A549 (cell line): ENCODE data around the gene RNF13. TPM values are rescaled to one million over a fixed set of nuclear protein-coding genes. Genes with fewer than 3 reads are reported as not detected.

Experiments used
- ATAC-seq, 2 experiments: fragments of 200-7000 bp in 1 of 2; fragments of >200 bp in 1 of 2; cut with Nextera tagmentation in 1 of 2; cut with Tn5 transposase in 1 of 2; 3 replicates each; pipeline versions ENCODE4 v1.8.0 to v1.9.1; 2018 to 2020; ENCODE audit warnings: mild to moderate bottlenecking in 1 of 2, moderate library complexity in 1 of 2
- CTCF ChIA-PET: fragments of 300-600 bp; sonication (Branson Sonifier 250); formaldehyde crosslinking; extraction: SDS; loops from one replicate; lab custom pipeline; 2021; ENCODE audit warnings: antibody characterized with exemption, inconsistent platforms; lab: Yijun Ruan, JAX
- POLR2A ChIA-PET: fragments of 350-600 bp; formaldehyde crosslinking; extraction: SDS; loops from one replicate; lab custom pipeline; 2021; ENCODE audit warnings: antibody characterized with exemption, inconsistent platforms; lab: Yijun Ruan, JAX
- DNase-seq, 2 experiments: peaks; one replicate each; pipeline versions ENCODE4 v3.0.0 to v3.0.0-alpha.2; 2011 to 2016; ENCODE audit warnings: low read depth in 1 of 2, low spot score in 1 of 2
- FAIRE-seq: peaks from 2 replicates; lab custom pipeline; 2011; peaks lifted over from hg19 to GRCh38; lab: Jason Lieb, UNC
- H3K27ac ChIP-seq, 2 experiments: fragments of >200 bp; sonication (Bioruptor Twin); formaldehyde crosslinking; 3 replicates each; pipeline ENCODE4 v1.5.1; 2016 to 2017
- H3K4me1 ChIP-seq: fragments of >200 bp; sonication (Bioruptor Twin); formaldehyde crosslinking; 3 replicates; pipeline ENCODE4 v1.6.1; 2016
- H3K4me2 ChIP-seq: fragments of >200 bp; sonication (Bioruptor Twin); formaldehyde crosslinking; 3 replicates; pipeline ENCODE4 v1.6.1; 2016
- H3K4me3 ChIP-seq: fragments of >200 bp; sonication (Bioruptor Twin); formaldehyde crosslinking; 3 replicates; pipeline ENCODE4 v1.5.1; 2016
- H3K9me3 ChIP-seq: fragments of >200 bp; sonication (Bioruptor Twin); formaldehyde crosslinking; 3 replicates; pipeline ENCODE4 v1.6.1; 2016
- BCL3 ChIP-seq: fragments of >200 bp; sonication (Bioruptor Twin); formaldehyde crosslinking; IDR thresholded peaks from 3 replicates; pipeline ENCODE4 v1.6.1; 2016
- CEBPB ChIP-seq, 2 experiments: fragments of >200 bp in 1 of 2; sonication (Bioruptor Twin) in 1 of 2; formaldehyde crosslinking in 1 of 2; IDR thresholded peaks; 2 replicates each; pipeline ENCODE4 v1.6.1; 2012 to 2016
- CHD2 ChIP-seq: fragments of 150-350 bp; IDR thresholded peaks from 2 replicates; pipeline ENCODE4 v1.6.1; 2014; ENCODE audit warnings: low read length; ENCODE audit not compliant: partially characterized antibody
- FOSB ChIP-seq: fragments of 250-450 bp; sonication (Bioruptor Pico); IDR thresholded peaks from 2 replicates; pipeline ENCODE4 v1.5.0; 2020; ENCODE audit warnings: mild to moderate bottlenecking, moderate library complexity
- FOSL2 ChIP-seq, 2 experiments: fragments of 450-650 bp in 1 of 2; fragments of >200 bp in 1 of 2; sonication (Bioruptor Twin) in 1 of 2; formaldehyde crosslinking; IDR thresholded peaks; 2 replicates each; pipeline versions ENCODE4 v1.5.0 to v1.6.1; 2016 to 2020; ENCODE audit warnings: mild to moderate bottlenecking in 1 of 2, moderate library complexity in 1 of 2
- FOXS1 ChIP-seq: fragments of 250-450 bp; sonication (Bioruptor Pico); IDR thresholded peaks from 2 replicates; pipeline ENCODE4 v1.5.0; 2020; ENCODE audit warnings: mild to moderate bottlenecking, moderate library complexity
- HDAC2 ChIP-seq: fragments of 200-600 bp; sonication (generic); IDR thresholded peaks from 2 replicates; pipeline ENCODE4 v1.6.1; 2016
- HMGXB4 ChIP-seq: fragments of 250-450 bp; sonication (Bioruptor Pico); IDR thresholded peaks from 2 replicates; pipeline ENCODE4 v1.5.0; 2021; ENCODE audit warnings: mild to moderate bottlenecking, moderate library complexity, borderline replicate concordance
- HOXB5 ChIP-seq: fragments of 250-450 bp; sonication (Bioruptor Pico); IDR thresholded peaks from 2 replicates; pipeline ENCODE4 v1.5.0; 2020; ENCODE audit warnings: mild to moderate bottlenecking, moderate library complexity
- KDM1A ChIP-seq: fragments of 200-600 bp; sonication (generic); IDR thresholded peaks from 2 replicates; pipeline ENCODE4 v1.6.1; 2016; ENCODE audit warnings: low read depth, mild to moderate bottlenecking
- NFE2L2 ChIP-seq: fragments of 150-350 bp; conservative IDR thresholded peaks from 2 replicates; pipeline ENCODE4 v1.6.1; 2014; ENCODE audit warnings: low read length
- NR3C1 ChIP-seq: fragments of >200 bp; sonication (Bioruptor Twin); formaldehyde crosslinking; IDR thresholded peaks from 3 replicates; pipeline ENCODE4 v1.6.1; 2017
- PHF8 ChIP-seq: fragments of 200-600 bp; sonication (generic); IDR thresholded peaks from 2 replicates; pipeline ENCODE4 v1.6.1; 2016; ENCODE audit warnings: low read depth, mild to moderate bottlenecking, antibody characterized with exemption, moderate library complexity, borderline replicate concordance
- POLR2A ChIP-seq: IDR thresholded peaks from 2 replicates; pipeline ENCODE4 v1.6.1; 2012; ENCODE audit warnings: mild to moderate bottlenecking, low read length
- POLR2AphosphoS2 ChIP-seq: conservative IDR thresholded peaks from 2 replicates; pipeline ENCODE4 v1.6.1; 2012; ENCODE audit warnings: low read length, improper control_type of control experiment, inconsistent platforms
- RAD21 ChIP-seq, 2 experiments: fragments of >200 bp in 1 of 2; sonication (Bioruptor Twin) in 1 of 2; formaldehyde crosslinking in 1 of 2; IDR thresholded peaks in 1 of 2; conservative IDR thresholded peaks in 1 of 2; 2 replicates in 1 of 2; 3 replicates in 1 of 2; pipeline ENCODE4 v1.6.1; 2012 to 2018; ENCODE audit warnings: inconsistent platforms in 1 of 2
- REST ChIP-seq: fragments of 200-600 bp; sonication (generic); IDR thresholded peaks from 2 replicates; pipeline ENCODE4 v1.6.1; 2016; ENCODE audit warnings: antibody characterized with exemption, mild to moderate bottlenecking, moderate library complexity
- RFX5 ChIP-seq: fragments of 450-650 bp; IDR thresholded peaks from 2 replicates; pipeline ENCODE4 v1.7.1; 2014; ENCODE audit warnings: antibody characterized with exemption, mild to moderate bottlenecking, moderate library complexity
- SMC3 ChIP-seq: fragments of >200 bp; sonication (Bioruptor Twin); formaldehyde crosslinking; IDR thresholded peaks from 3 replicates; pipeline ENCODE4 v1.6.1; 2018; ENCODE audit warnings: inconsistent platforms
- SREBF2 ChIP-seq: fragments of 450-650 bp; IDR thresholded peaks from 2 replicates; pipeline ENCODE4 v1.6.1; 2014; ENCODE audit warnings: mild to moderate bottlenecking, moderate library complexity
- ZFP36 ChIP-seq: fragments of 450-650 bp; IDR thresholded peaks from 2 replicates; pipeline ENCODE4 v1.6.1; 2014; ENCODE audit warnings: borderline replicate concordance; ENCODE audit not compliant: partially characterized antibody
- WGBS: methylation state at CpG from one replicate; pipeline ENCODE4 v1.1.6; 2017; ENCODE audit errors: missing lambda C conversion rate; 5-methylcytosine and 5-hydroxymethylcytosine counted together
- polyA plus RNA-seq, 4 experiments: library from polyadenylated mRNA; depleted of rRNA in 3 of 4; stranded (reverse); fragments of >200 nt; fragmentation: RNase III in 1 of 4; extraction: RNeasy Plus Mini Kit Qiagen cat#74134 plus additional on column Dnase treatment in 1 of 4; gene quantifications; 2 replicates in 3 of 4; 3 replicates in 1 of 4; pipeline ENCODE4 v1.2.3, GENCODE V29; 2011 to 2017

RNF13 gene
- polyA plus RNA-seq, 2 of the 4 experiments (the other 2 are of a cell fraction), result 46.2 to 100 TPM

- under 1% methylated on average over 17 of the region's 42 CpGs for WGBS
- TF ChIP-seq RAD21 (conservative IDR thresholded peaks at IDR 0.05 in 1 of 2, IDR thresholded peaks at IDR 0.05 in 1 of 2) (no peak), PHF8 (peak; percentile 81; the same call in 1 of the 2 replicates), NR3C1 (no peak), REST (0 out of 2 replicates have a peak, but pooled peaks have one; percentile 10), BCL3 (peak; percentile 18; the same call in 1 of the 3 replicates), CEBPB (IDR thresholded peaks at IDR 0.05) (no peak), KDM1A (peak; percentile 63), CHD2 (peak; percentile 3), HDAC2 (0 out of 2 replicates have a peak, but pooled peaks have one; percentile 33)
- FAIRE-seq (no peak), DNase-seq (peak in 1 of 2 experiments; percentile 47), ATAC-seq (peak; percentile 45 to 56)
- CTCF ChIA-PET, result interaction anchor here (0.6 to 2.6 kb wide), 9 partner anchors 10 to 256 kb away, joined by 3 to 12 read pairs (median 3); no protein-coding TSS in a partner anchor
- Histone ChIP-seq H3K9me3 (no peaks in the 10 kb centered on the region), H3K4me2 (peak overlapping the region; percentile 76), H3K4me1 (peaks cover 28% of the 10 kb centered on the region), H3K27ac (peak overlapping the region; percentile 98 to 99), H3K4me3 (peak overlapping the region; percentile 91)
- POLR2A ChIA-PET, result interaction anchor here (0.6 to 3.0 kb wide), 7 partner anchors 14 to 574 kb away, joined by 3 to 43 read pairs (median 3); partner anchors contain the start of gene SERP1
These were observed 158.5 kb downstream of the RNF13 start for GRCh38 chr3:149971403-149972075.

- H3K4me2 ChIP-seq, result no peak overlapping the region
- H3K9me3 ChIP-seq, result no peaks in the 10 kb centered on the region
- FAIRE-seq (no peak), DNase-seq (no peak), ATAC-seq (no peak)
- peaks cover 6% of the 10 kb centered on the region; the same call in 1 of the 3 replicates for H3K4me1 ChIP-seq
- ChIA-PET POLR2A (no interaction called here), CTCF (interaction anchor here (1.6 kb wide), 1 partner anchor 208 kb away, joined by 8 read pairs; no protein-coding TSS in a partner anchor)
- TF ChIP-seq RAD21 (conservative IDR thresholded peaks at IDR 0.05 in 1 of 2, IDR thresholded peaks at IDR 0.05 in 1 of 2), result 0 out of 5 replicates have a peak, but pooled peaks of 1 of the 2 experiments have one; percentile 8
- no peak for TF ChIP-seq SREBF2
- H3K4me3 ChIP-seq, result no peak overlapping the region
- no peak overlapping the region for H3K27ac ChIP-seq
These were observed 162.9 kb downstream of the RNF13 start for GRCh38 chr3:149975919-149976318.

- 91% methylated on average over 2 of the region's 2 CpGs for WGBS
- Histone ChIP-seq H3K4me3 (no peak overlapping the region), H3K4me1 (peaks cover 2% of the 10 kb centered on the region; the same call in 1 of the 3 replicates), H3K4me2 (no peak overlapping the region), H3K9me3 (no peaks in the 10 kb centered on the region), H3K27ac (no peak overlapping the region)
- FAIRE-seq, result no peak
- POLR2A ChIA-PET, result no interaction called here
- no peak for ATAC-seq
- no peak for DNase-seq
- CTCF ChIA-PET, result interaction anchor here (0.7 to 1.5 kb wide), 2 partner anchors 12 to 207 kb away, joined by 3 to 6 read pairs; no protein-coding TSS in a partner anchor
- no peak for TF ChIP-seq POLR2AphosphoS2
- TF ChIP-seq HMGXB4 (CRISPR knock-in tag), result no peak
- no peak for TF ChIP-seq FOXS1 (CRISPR knock-in tag)
- no peak for TF ChIP-seq HOXB5 (CRISPR knock-in tag)
- no peak for TF ChIP-seq POLR2A
- no peak for TF ChIP-seq NFE2L2
- TF ChIP-seq FOSB (CRISPR knock-in tag), result no peak
- TF ChIP-seq REST, result no peak
- no peak for TF ChIP-seq ZFP36
- TF ChIP-seq FOSL2 (IDR thresholded peaks at IDR 0.05), result no peak
- no peak for TF ChIP-seq FOSL2 (CRISPR knock-in tag; IDR thresholded peaks at IDR 0.05)
- no peak for TF ChIP-seq RFX5
- no peak for TF ChIP-seq SMC3
These were observed 164.4 kb downstream of the RNF13 start for GRCh38 chr3:149977386-149977785.
